Right atrium auricular region (tissue), 2 donors: Measurements from ENCODE around the gene MAGI2. TPM values are rescaled to one million over a fixed set of nuclear protein-coding genes. Genes with fewer than 3 reads are reported as not detected.
"Not testable (repeated sequence)": the region's sequence is repeated elsewhere in the genome, so short reads cannot be mapped to it uniquely, and the experiment has no call there.

Experiments
- DNase-seq: peaks from one replicate; pipeline ENCODE4 v3.0.0-alpha.2; 2019; ENCODE audit warnings: low spot score
- H3K27ac ChIP-seq, 2 donors: fragments of 200-600 bp; sonication (generic); 1 replicate in 1 of 2; 2 replicates in 1 of 2; pipeline ENCODE4 v1.5.1; 2016 to 2019
- H3K27me3 ChIP-seq, 2 donors: fragments of 200-600 bp; sonication (generic); one replicate each; pipeline versions ENCODE4 v1.5.1 to v1.6.0; 2017 to 2019
- H3K36me3 ChIP-seq: fragments of 200-600 bp; sonication (generic); one replicate; pipeline ENCODE4 v1.5.1; 2016
- H3K4me1 ChIP-seq, 2 donors: fragments of 200-600 bp; sonication (generic); one replicate each; pipeline versions ENCODE4 v1.5.1 to v1.6.0; 2017 to 2019
- H3K4me3 ChIP-seq, 2 donors: fragments of 200-600 bp; sonication (generic); 1 replicate in 1 of 2; 2 replicates in 1 of 2; pipeline ENCODE4 v1.5.1; 2017 to 2019; ENCODE audit warnings: mild to moderate bottlenecking in 1 of 2, moderate library complexity in 1 of 2
- H3K9me3 ChIP-seq, 2 donors: fragments of 200-600 bp; sonication (generic); one replicate each; pipeline ENCODE4 v1.5.1; 2019
- total RNA-seq, 2 donors: library from RNA; depleted of rRNA; stranded (reverse); fragments of >200 nt; gene quantifications; one replicate each; pipeline ENCODE4 v1.1.0, GENCODE V29; 2016
- TF ChIP-seq, protein P1 (sequence below), 2 donors: fragments of 200-600 bp; sonication (generic); IDR thresholded peaks; one replicate each; pipeline ENCODE4 v1.5.1; 2019; ENCODE audit warnings: antibody characterized with exemption in 2 of 2

Gene MAGI2
- total RNA-seq, 2 donors from 2014 or later: 5.9 to 6.0 TPM

- Histone ChIP-seq H3K4me3 (no peak overlapping the region), H3K36me3 (no peaks in the 10 kb centered on the region), H3K27me3 (no peaks in the 10 kb centered on the region), H3K4me1 (no peaks in the 10 kb centered on the region), H3K27ac (no peak overlapping the region), H3K9me3 (no peaks in the 10 kb centered on the region)
- TF ChIP-seq, protein P1, sequence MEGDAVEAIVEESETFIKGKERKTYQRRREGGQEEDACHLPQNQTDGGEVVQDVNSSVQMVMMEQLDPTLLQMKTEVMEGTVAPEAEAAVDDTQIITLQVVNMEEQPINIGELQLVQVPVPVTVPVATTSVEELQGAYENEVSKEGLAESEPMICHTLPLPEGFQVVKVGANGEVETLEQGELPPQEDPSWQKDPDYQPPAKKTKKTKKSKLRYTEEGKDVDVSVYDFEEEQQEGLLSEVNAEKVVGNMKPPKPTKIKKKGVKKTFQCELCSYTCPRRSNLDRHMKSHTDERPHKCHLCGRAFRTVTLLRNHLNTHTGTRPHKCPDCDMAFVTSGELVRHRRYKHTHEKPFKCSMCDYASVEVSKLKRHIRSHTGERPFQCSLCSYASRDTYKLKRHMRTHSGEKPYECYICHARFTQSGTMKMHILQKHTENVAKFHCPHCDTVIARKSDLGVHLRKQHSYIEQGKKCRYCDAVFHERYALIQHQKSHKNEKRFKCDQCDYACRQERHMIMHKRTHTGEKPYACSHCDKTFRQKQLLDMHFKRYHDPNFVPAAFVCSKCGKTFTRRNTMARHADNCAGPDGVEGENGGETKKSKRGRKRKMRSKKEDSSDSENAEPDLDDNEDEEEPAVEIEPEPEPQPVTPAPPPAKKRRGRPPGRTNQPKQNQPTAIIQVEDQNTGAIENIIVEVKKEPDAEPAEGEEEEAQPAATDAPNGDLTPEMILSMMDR (IDR thresholded peaks at IDR 0.05): no peak
- no peak for DNase-seq
Observed at GRCh38 chr7:78528964-78529363, 924.5 kb downstream of the MAGI2 start.

DNA sequence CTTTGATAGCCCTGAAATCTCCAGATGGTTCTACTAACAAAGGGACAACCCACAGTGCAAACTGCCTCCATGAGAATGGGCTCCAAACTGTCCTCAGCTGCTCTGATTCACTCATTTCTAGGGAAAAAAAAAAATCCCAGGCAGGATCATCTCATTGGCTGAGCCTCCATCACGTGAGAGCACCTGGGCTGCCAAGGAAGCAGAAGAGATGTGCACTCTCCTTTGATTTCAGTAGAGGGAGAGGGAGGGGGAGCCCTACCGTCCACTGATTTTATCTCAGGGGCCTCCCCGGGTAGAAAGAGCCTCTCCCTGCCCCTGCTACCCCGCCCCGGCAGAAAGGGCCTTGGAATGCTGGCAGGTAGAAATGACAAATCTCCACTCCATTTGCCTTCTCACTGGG lies 929.5 kb downstream of the MAGI2 start:
- TF ChIP-seq, protein P1 (IDR thresholded peaks at IDR 0.05): no peak
- Histone ChIP-seq H3K4me3 (no peak overlapping the region), H3K4me1 (no peaks in the 10 kb centered on the region), H3K9me3 (no peaks in the 10 kb centered on the region), H3K36me3 (no peaks in the 10 kb centered on the region), H3K27me3 (no peaks in the 10 kb centered on the region), H3K27ac (no peak overlapping the region)
- DNase-seq: no peak

GRCh38 chr7:78521961-78522360 lies 931.5 kb downstream of the MAGI2 start:
- Histone ChIP-seq H3K4me3 (no peak overlapping the region), H3K36me3 (no peaks in the 10 kb centered on the region), H3K27me3 (no peaks in the 10 kb centered on the region), H3K9me3 (no peaks in the 10 kb centered on the region), H3K4me1 (no peaks in the 10 kb centered on the region), H3K27ac (no peak overlapping the region)
- DNase-seq: no peak
- TF ChIP-seq, protein P1 (IDR thresholded peaks at IDR 0.05): no peak

DNA sequence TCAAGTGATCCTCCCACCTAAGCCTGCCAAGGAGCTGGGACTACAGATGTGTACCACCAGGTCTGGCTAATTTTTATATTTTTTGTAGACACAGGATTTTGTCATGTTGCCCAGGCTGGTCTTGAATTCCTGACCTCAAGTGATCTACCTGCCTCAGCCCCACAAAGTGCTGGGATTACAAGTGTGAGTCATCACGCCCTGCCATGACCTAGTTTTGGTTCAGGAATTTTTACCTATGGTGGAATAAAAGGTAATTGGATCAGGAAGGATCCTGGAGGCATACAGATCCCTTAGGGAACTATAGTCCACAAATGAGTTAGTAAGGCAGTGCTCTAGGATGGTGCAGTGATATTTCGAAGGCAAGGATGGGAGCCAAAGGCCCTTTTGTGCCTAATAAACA lies 937.0 kb downstream of the MAGI2 start:
- TF ChIP-seq, protein P1 (IDR thresholded peaks at IDR 0.05): no peak
- H3K4me1 ChIP-seq: no peaks in the 10 kb centered on the region

GRCh38 chr7:78514634-78515033 lies 938.8 kb downstream of the MAGI2 start:
- TF ChIP-seq, protein P1 (IDR thresholded peaks at IDR 0.05): no peak
- Histone ChIP-seq H3K4me1 (no peaks in the 10 kb centered on the region), H3K27ac (no peak overlapping the region), H3K27me3 (no peaks in the 10 kb centered on the region), H3K4me3 (no peak overlapping the region), H3K36me3 (no peaks in the 10 kb centered on the region), H3K9me3 (no peaks in the 10 kb centered on the region)
- DNase-seq: no peak

More for the DNA sequence above, 937.0 kb downstream of the MAGI2 start:
- Histone ChIP-seq H3K36me3 (no peaks in the 10 kb centered on the region), H3K4me3 (no peak overlapping the region), H3K27me3 (no peaks in the 10 kb centered on the region), H3K27ac (no peak overlapping the region), H3K9me3 (no peaks in the 10 kb centered on the region)
- DNase-seq: no peak

GRCh38 chr7:78510580-78511188 lies 942.8 kb downstream of the MAGI2 start:
- Histone ChIP-seq H3K27ac (no peak overlapping the region), H3K4me1 (no peaks in the 10 kb centered on the region), H3K27me3 (no peaks in the 10 kb centered on the region), H3K9me3 (no peaks in the 10 kb centered on the region), H3K36me3 (no peaks in the 10 kb centered on the region), H3K4me3 (no peak overlapping the region)
- no peak for DNase-seq
- TF ChIP-seq, protein P1 (IDR thresholded peaks at IDR 0.05): peak; percentile 46 to 67

GRCh38 chr7:78503301-78503700 lies 950.2 kb downstream of the MAGI2 start:
- not testable (repeated sequence) for DNase-seq, H3K27ac ChIP-seq, H3K4me1 ChIP-seq, H3K27me3 ChIP-seq, H3K9me3 ChIP-seq, H3K36me3 ChIP-seq, H3K4me3 ChIP-seq
